HG03175 (cell line): Measurements from ENCODE around the gene MCMBP.
"Not testable (repeated sequence)": the region's sequence is repeated elsewhere in the genome, so short reads cannot be mapped to it uniquely, and the experiment has no call there.

Experiments
- ATAC-seq: cut with Tn5 transposase; IDR thresholded peaks from one replicate; pipeline ENCODE4 v1.9.1; 2021; ENCODE audit warnings: mild to moderate bottlenecking, moderate library complexity; ENCODE audit not compliant: unreplicated experiment

Gene MCMBP

GRCh38 chr10:119883901-119884611 lies 11.4 kb upstream of the MCMBP start:
- not testable (repeated sequence) for ATAC-seq

GRCh38 chr10:119878524-119878923 lies 5.9 kb upstream of the MCMBP start:
- no peak for ATAC-seq

DNA sequence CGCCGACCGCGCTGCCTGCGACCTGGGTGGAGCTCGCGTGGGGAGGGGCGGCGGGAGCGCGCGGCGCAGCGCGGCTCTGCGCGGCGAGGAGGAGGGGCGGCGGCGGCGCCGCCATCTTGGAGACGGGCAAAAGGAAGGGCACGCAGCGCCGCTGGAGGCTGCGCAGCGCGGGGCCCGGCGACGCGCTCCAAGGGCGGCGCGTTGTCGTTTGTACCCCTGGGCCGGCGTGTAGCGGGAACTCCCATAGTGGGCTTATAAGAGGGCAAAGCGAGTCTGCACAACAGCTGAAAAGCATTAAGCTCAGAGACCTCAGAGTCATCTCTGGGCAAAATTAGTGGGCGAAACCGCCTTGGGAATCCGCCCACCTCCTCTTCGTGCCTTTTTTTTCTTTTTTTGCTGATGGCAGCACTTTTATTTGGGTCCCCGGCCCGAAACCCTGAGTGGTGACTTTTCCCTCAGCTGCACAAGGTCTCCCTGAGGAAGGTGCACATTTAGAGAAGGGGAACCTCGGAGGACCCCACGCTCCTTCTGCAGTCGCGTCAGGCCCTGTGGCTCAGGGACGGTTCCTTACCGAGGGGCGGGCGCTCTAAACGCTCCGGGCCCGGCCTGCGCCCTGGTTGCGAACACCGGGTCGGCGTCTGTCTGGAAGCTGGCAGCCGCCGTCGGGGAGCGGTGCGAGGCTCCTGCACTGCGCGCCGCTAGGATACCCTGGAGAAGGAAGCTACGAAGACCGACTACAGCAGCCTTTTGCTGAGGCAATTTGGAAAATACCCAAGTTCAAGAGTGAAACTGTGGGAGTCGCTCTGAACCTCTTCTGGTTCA lies 428 bp upstream of the MCMBP start:
- ATAC-seq, result peak; percentile 88

- peak; percentile 37 for ATAC-seq
Observed at GRCh38 chr10:119871881-119872609, 598 bp downstream of the MCMBP start.

GRCh38 chr10:119869398-119869797 lies 3.2 kb downstream of the MCMBP start:
- not testable (repeated sequence) for ATAC-seq

GRCh38 chr10:119867317-119867716 lies 5.3 kb downstream of the MCMBP start:
- no peak for ATAC-seq

GRCh38 chr10:119865699-119866240 lies 6.9 kb downstream of the MCMBP start:
- no peak for ATAC-seq

DNA sequence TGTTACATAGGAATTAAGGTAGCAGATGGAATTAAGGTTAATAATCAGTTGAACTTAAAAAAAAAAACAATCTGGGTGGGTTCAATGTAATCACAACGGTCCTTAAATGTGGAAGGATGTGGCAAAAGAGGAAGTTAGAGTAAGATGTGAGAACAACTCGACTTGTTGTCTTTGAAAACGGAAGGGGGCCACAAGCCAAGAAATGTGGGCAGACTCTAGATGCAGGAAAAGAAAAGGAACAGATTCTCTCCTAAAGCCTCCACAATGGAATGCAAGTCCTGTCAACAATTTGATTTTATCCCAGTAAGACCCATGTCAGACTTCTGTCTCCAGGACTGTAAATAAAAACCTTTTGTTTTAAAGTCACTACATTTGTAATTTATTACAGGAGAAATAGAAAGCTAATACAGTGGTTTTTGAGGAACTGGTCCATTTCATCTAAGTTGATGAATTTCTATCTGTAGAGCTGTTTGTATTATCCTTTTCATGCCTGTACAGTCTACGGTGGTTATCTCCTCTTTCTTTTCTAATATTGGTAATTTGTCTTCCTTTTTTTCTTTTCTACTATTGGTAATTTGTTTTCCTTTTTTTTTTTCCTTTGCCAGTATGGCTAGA lies 8.6 kb downstream of the MCMBP start:
- no peak for ATAC-seq

- ATAC-seq, result no peak
Observed at GRCh38 chr10:119862524-119862923, 10.1 kb downstream of the MCMBP start.

- no peak for ATAC-seq
Observed at GRCh38 chr10:119860866-119861607, 11.6 kb downstream of the MCMBP start.

DNA sequence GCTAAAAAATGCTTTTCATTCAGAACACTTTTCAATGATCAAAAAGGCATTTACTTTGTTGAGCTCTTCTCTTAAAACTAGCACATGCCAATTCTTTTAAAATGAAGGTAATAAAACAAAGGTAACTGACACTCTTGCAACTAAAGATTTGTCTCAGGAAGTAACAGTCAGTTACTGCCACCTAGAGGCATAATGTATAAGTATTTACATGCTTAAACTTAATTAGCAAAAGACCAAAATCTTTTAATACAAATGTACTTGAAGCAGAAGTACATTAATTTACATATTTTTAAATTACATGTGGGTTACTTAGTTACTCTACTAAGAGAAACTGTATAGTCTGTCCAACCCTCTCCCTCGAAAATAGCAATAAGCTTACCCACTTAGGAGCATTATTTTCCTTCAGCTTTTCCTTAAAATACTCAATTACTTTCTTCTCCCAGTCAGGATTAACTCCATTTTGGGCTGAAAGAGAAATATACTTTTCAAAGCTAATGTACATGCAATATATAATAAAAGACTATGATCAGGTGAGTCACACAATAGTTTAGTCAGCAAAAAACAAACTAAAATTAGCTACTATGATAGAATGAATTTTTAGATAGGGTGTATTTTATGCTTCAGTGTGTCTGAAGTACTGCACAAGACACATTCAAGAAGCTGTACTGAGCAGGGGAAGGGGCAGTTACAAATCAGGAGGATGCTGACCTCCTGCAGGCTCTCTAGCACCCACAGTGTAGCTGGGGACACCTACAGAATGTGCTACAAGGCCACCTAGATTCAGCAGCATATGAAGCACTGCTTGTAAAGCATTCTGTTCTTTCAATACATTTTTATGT lies 13.0 kb downstream of the MCMBP start:
- no peak for ATAC-seq

- no peak for ATAC-seq
Observed at GRCh38 chr10:119858063-119858462, 14.6 kb downstream of the MCMBP start.

- ATAC-seq, result no peak
Observed at GRCh38 chr10:119853574-119853973, 19.1 kb downstream of the MCMBP start.

GRCh38 chr10:119852822-119853221 lies 19.8 kb downstream of the MCMBP start:
- ATAC-seq, result no peak

DNA sequence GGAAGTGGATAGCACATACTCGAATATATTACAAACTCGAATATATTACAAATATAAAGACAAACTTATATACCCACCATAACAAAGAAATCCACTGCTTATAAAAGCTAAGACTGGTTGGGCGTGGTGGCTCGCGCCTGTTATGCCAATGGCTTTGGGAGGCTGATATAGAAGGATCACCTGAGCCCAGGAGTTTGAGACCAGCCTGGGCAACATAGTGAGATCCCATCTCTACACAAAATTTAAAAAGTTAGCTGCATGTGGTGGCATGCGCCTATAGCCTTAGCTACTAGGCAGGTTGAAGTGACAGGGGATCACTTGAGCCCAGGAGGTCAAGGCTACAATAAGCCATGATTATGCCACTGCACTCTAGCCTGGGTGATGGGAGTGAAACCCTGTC lies 20.4 kb downstream of the MCMBP start:
- ATAC-seq, result no peak

GRCh38 chr10:119849944-119850343 lies 22.7 kb downstream of the MCMBP start:
- ATAC-seq, result no peak

DNA sequence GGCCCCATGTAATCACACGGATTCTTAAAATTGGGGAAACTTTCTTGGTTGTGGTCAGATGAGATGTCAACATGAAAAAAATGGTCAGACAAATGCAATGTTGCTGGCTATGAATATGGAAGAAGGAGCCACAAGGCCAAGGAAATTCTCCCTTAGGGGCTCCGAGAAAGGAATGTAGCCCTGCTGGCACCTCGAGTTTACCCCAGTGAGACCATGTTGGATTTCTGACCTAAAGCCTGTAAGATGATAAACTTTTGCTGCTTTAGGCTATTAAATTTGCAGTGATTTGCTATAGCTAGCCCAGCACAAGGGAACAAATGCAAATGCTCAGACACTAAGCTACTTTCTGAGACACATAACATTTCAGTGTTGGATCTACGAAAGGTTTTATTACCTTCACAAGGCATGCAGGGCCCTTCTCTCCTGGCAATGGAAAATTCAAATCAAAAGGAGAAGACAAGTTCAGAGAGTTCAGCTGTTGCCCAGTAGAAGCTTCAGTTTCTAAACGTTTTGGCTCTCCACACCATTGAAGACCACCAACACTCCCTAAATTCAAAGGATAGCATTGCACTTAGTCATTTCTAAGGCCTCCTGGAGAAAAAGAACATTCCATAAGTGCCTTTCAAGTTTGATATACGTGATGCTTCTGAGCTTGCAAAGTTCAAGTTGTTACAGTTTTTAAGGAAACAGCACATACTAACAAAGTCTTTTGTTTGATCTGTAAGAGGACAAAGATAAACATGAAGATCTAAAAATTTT lies 23.4 kb downstream of the MCMBP start:
- ATAC-seq, result no peak

DNA sequence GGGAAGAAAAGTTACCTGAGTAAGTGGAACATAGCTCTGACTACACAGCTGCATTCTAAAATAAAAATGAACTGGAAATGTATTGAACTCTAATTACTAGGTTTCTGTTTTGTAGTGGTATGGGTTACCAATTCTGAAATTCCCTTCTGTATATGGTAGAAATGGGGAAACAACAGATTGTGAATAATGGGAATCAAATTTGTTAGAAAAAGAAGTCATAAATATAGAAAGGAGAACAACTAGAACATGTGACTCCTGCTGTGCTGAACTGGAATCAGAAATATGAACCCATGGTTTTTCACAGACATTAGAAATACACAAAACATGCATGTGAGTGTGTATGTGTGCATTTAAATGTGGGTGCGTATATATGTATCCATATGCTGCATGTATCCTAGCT lies 27.0 kb downstream of the MCMBP start:
- no peak for ATAC-seq

GRCh38 chr10:119834188-119834587 lies 38.5 kb downstream of the MCMBP start:
- no peak for ATAC-seq
